K562 (cell line): ENCODE measurements around the gene ZMIZ1. TPM values are rescaled to one million over a fixed set of nuclear protein-coding genes. Genes with fewer than 3 reads are reported as not detected.

Experiments
- ATAC-seq: fragments of 200-7000 bp; cut with Tn5 transposase; 3 replicates; pipeline ENCODE4 v1.9.1; 2020; ENCODE audit warnings: moderate library complexity
- BruUV-seq: library from RNA; stranded (reverse); fragments of 400-500 nt; replicated peaks from 2 replicates; lab custom pipeline; 2021; lab: Mats Ljungman, UMichigan
- CTCF ChIA-PET: fragments of 300-600 bp; formaldehyde crosslinking; extraction: SDS; loops from one replicate; lab custom pipeline; 2021; ENCODE audit warnings: low intra/inter-chr PET ratio; lab: Yijun Ruan, JAX
- POLR2A ChIA-PET: fragments of 300-600, 350-650 bp; sonication (Branson Sonifier 250); formaldehyde crosslinking; extraction: SDS; loops from one replicate; lab custom pipeline; 2021; ENCODE audit warnings: antibody characterized with exemption, inconsistent platforms; lab: Yijun Ruan, JAX
- DNase-seq, 4 experiments: peaks; one replicate each; pipeline versions ENCODE4 v3.0.0 to v3.0.0-alpha.2; 2011 to 2018; ENCODE audit warnings: low spot score in 3 of 4, mixed read lengths in 3 of 4; ENCODE audit errors: extremely low read depth in 1 of 4
- FAIRE-seq: peaks from 2 replicates; lab custom pipeline; 2011; peaks lifted over from hg19 to GRCh38; lab: Jason Lieb, UNC
- H2AFZ ChIP-seq: 2 replicates; pipeline ENCODE4 v1.6.0; 2011; ENCODE audit warnings: low read depth, low read length, control low read depth, inconsistent platforms
- H3K27ac ChIP-seq: fragments of 200-600 bp; 3 replicates; pipeline ENCODE4 v1.8.0; 2011; ENCODE audit warnings: low read depth, mild to moderate bottlenecking, control low read depth, inconsistent platforms, low read length, moderate library complexity, mixed read lengths; ENCODE audit errors: extremely low read depth
- H3K27me3 ChIP-seq, 2 experiments: fragments of 300-600 bp in 1 of 2; 2 replicates in 1 of 2; 3 replicates in 1 of 2; pipeline versions ENCODE4 v1.6.0 to v1.8.0; 2011; ENCODE audit warnings: inconsistent platforms in 2 of 2, low read length in 2 of 2, mild to moderate bottlenecking in 1 of 2, mixed read lengths in 1 of 2, moderate library complexity in 1 of 2; ENCODE audit not compliant: control insufficient read depth in 2 of 2, insufficient read depth in 2 of 2
- H3K36me3 ChIP-seq: fragments of 300-600 bp; 3 replicates; pipeline ENCODE4 v1.8.0; 2011; ENCODE audit warnings: mild to moderate bottlenecking, low read length, inconsistent platforms; ENCODE audit not compliant: control insufficient read depth, insufficient read depth
- H3K4me1 ChIP-seq, 2 experiments: fragments of 200-600 bp in 1 of 2; replicated peaks in 1 of 2; 2 replicates in 1 of 2; 3 replicates in 1 of 2; pipeline versions ENCODE4 v1.5.1 to v1.8.0; 2011; ENCODE audit warnings: inconsistent platforms in 2 of 2, low read length in 2 of 2, mild to moderate bottlenecking in 1 of 2, mixed read lengths in 1 of 2, moderate library complexity in 1 of 2; ENCODE audit not compliant: control insufficient read depth in 2 of 2, insufficient read depth in 2 of 2
- H3K4me2 ChIP-seq: 2 replicates; pipeline ENCODE4 v1.6.1; 2011; ENCODE audit warnings: low read length, control low read depth, inconsistent platforms, mixed read lengths; ENCODE audit not compliant: insufficient read depth
- H3K4me3 ChIP-seq: fragments of 200-600 bp; sonication (generic), shearing (Covaris generic); 2 replicates; pipeline ENCODE4 v1.5.1; 2016; ENCODE audit warnings: control low read depth, inconsistent platforms
- H3K79me2 ChIP-seq: fragments of 200-600 bp; 3 replicates; pipeline ENCODE4 v1.8.0; 2011; ENCODE audit warnings: low read length, inconsistent platforms; ENCODE audit not compliant: control insufficient read depth, insufficient read depth
- H3K9ac ChIP-seq, 2 experiments: 2 replicates each; pipeline versions ENCODE4 v1.6.0 to v1.6.1; 2011; ENCODE audit warnings: low read depth in 2 of 2, low read length in 2 of 2, control low read depth in 1 of 2, inconsistent platforms in 1 of 2, mild to moderate bottlenecking in 1 of 2, mixed read lengths in 1 of 2; ENCODE audit not compliant: insufficient read depth in 1 of 2
- H3K9me1 ChIP-seq: one replicate; pipeline ENCODE4 v1.6.0; 2011; ENCODE audit warnings: inconsistent platforms, mild to moderate bottlenecking, low read length, moderate library complexity; ENCODE audit not compliant: control insufficient read depth, insufficient read depth
- H3K9me3 ChIP-seq: replicated peaks from 2 replicates; pipeline ENCODE4 v1.5.1; 2011; ENCODE audit warnings: low read depth, low read length, inconsistent platforms; ENCODE audit not compliant: control insufficient read depth, insufficient read depth
- H4K20me1 ChIP-seq: replicated peaks from 2 replicates; pipeline ENCODE4 v1.6.1; 2011; ENCODE audit warnings: low read length, inconsistent platforms, mixed read lengths; ENCODE audit not compliant: control insufficient read depth, insufficient read depth
- ARID3B ChIP-seq: fragments of 250-450 bp; sonication (Bioruptor Pico); IDR thresholded peaks from 2 replicates; pipeline ENCODE4 v1.4.0; 2020; ENCODE audit warnings: borderline replicate concordance
- ASH1L ChIP-seq: fragments of 450-650 bp; IDR thresholded peaks from 2 replicates; pipeline ENCODE4 v1.6.1; 2018; ENCODE audit warnings: borderline replicate concordance, mild to moderate bottlenecking, low read depth; ENCODE audit not compliant: partially characterized antibody
- C11orf30 ChIP-seq: fragments of 450-650 bp; IDR thresholded peaks from 2 replicates; pipeline ENCODE4 v1.6.1; 2016; ENCODE audit warnings: low read depth, mild to moderate bottlenecking
- CC2D1A ChIP-seq: fragments of 450-650 bp; IDR thresholded peaks from 2 replicates; pipeline ENCODE4 v1.6.1; 2017; ENCODE audit warnings: mild to moderate bottlenecking
- CHAMP1 ChIP-seq: fragments of 450-650 bp; IDR thresholded peaks from 2 replicates; pipeline ENCODE4 v1.6.1; 2016; ENCODE audit warnings: mild to moderate bottlenecking
- MAFF ChIP-seq: IDR thresholded peaks from 2 replicates; pipeline ENCODE4 v1.6.1; 2012; ENCODE audit warnings: low read length, improper control_type of control experiment
- MAFG ChIP-seq: fragments of 450-650 bp; conservative IDR thresholded peaks from 2 replicates; pipeline ENCODE4 v1.6.1; 2016; ENCODE audit warnings: missing genetic modification characterization, missing compliant biosample characterization
- NFE2L1 ChIP-seq: fragments of 450-650 bp; IDR thresholded peaks from 2 replicates; pipeline ENCODE4 v1.6.1; 2016; ENCODE audit warnings: missing genetic modification characterization, low read depth, mild to moderate bottlenecking, missing compliant biosample characterization, moderate library complexity, borderline replicate concordance
- NFYB ChIP-seq: IDR thresholded peaks from 2 replicates; pipeline ENCODE4 v1.6.1; 2011; ENCODE audit warnings: mild to moderate bottlenecking, moderate library complexity; ENCODE audit not compliant: insufficient read length; ENCODE audit errors: extremely low read depth
- NR1H2 ChIP-seq: sonication (generic); formaldehyde crosslinking; IDR thresholded peaks from 2 replicates; pipeline ENCODE4 v1.4.0; 2020; ENCODE audit warnings: mild to moderate bottlenecking, missing genetic modification reagents
- RFX1 ChIP-seq: fragments of 450-650 bp; IDR thresholded peaks from 2 replicates; pipeline ENCODE4 v1.6.1; 2016; ENCODE audit warnings: mild to moderate bottlenecking, moderate library complexity
- SRF ChIP-seq, 2 experiments: fragments of 250-450, 450-650 bp in 1 of 2; sonication (Bioruptor Pico) in 1 of 2; sonication (generic) in 1 of 2; formaldehyde crosslinking; IDR thresholded peaks; 2 replicates each; pipeline versions ENCODE4 v1.5.0 to v1.5.1; 2020 to 2022; ENCODE audit warnings: mild to moderate bottlenecking in 1 of 2, missing genetic modification reagents in 1 of 2
- ZNF316 ChIP-seq: fragments of 450-650 bp; IDR thresholded peaks from 2 replicates; pipeline ENCODE4 v1.6.1; 2016
- WGBS: fragments of 100-300 bp; shearing (Covaris generic); methylation state at CpG from one replicate; pipeline ENCODE4 v1.1.6; 2016; ENCODE audit warnings: low coverage, mixed read lengths; ENCODE audit not compliant: insufficient coverage; ENCODE audit errors: missing lambda C conversion rate; 5-methylcytosine and 5-hydroxymethylcytosine counted together
- in situ Hi-C: fragments of 300-500 bp; cut with MboI; formaldehyde crosslinking; loops from 4 replicates; pipeline ENCODE4 v1.15.0; 2018; ENCODE audit warnings: inconsistent platforms, mixed read lengths
- intact Hi-C: fragments of 100-400 bp; cut with micrococcal nuclease; formaldehyde crosslinking; loops from 2 replicates; pipeline ENCODE4 v1.14.2; 2022
- polyA plus RNA-seq, 8 experiments: library from polyadenylated mRNA; depleted of rRNA in 4 of 8; stranded (reverse) in 5 of 8; unstranded in 3 of 8; fragments of >200 nt; fragmentation: Nextera tagmentation in 2 of 8; fragmentation: Illumina TruSeq in 1 of 8; extraction: Ambion mirVana in 2 of 8; extraction: Trizol in 1 of 8; gene quantifications; 2 replicates each; pipeline versions ENCODE4 v1.2.1 to v1.2.3, GENCODE V29; 2011 to 2014; ENCODE audit warnings: inconsistent platforms in 1 of 8, missing spikeins in 1 of 8
- total RNA-seq, 7 experiments: library from RNA; depleted of rRNA in 6 of 7; stranded (reverse); fragments of >200 nt in 6 of 7; fragmentation: Illumina TruSeq in 2 of 7; extraction: Trizol in 2 of 7; gene quantifications; 2 replicates each; pipeline versions ENCODE4 v1.2.1 to v1.2.3, GENCODE V29; 2011 to 2021; ENCODE audit warnings: low replicate concordance in 1 of 7
- TF ChIP-seq, protein P1 (sequence below): fragments of 450-650 bp; IDR thresholded peaks from 2 replicates; pipeline ENCODE4 v1.6.1; 2017; ENCODE audit warnings: mild to moderate bottlenecking, moderate library complexity

Gene ZMIZ1
- total and polyA plus RNA-seq, 9 of the 15 experiments (the other 6 are each of a cell fraction or from before 2014, with no cell fraction given), result 1.0 to 37.3 (median 4.3) TPM

- peak in 1 of 4 experiments; percentile 34 for DNase-seq
- 78% methylated on average over 9 of the region's 9 CpGs for WGBS
- Histone ChIP-seq H3K4me1 (no peaks in the 10 kb centered on the region; a peak in 1 of 5 replicates), H4K20me1 (no peaks in the 10 kb centered on the region; the same call in 1 of the 2 replicates), H3K36me3 (peaks cover 38% of the 10 kb centered on the region), H3K79me2 (peaks cover 2% of the 10 kb centered on the region; the same call in 1 of the 3 replicates), H3K9ac (no peak overlapping the region), H3K4me3 (no peak overlapping the region), H3K27ac (no peak overlapping the region), H3K9me1 (peaks cover under 1% of the 10 kb centered on the region), H3K9me3 (no peaks in the 10 kb centered on the region), H3K4me2 (no peak overlapping the region), H2AFZ (no peak overlapping the region), H3K27me3 (no peaks in the 10 kb centered on the region)
- no TSS peak for BruUV-seq
- ChIA-PET CTCF (interaction anchor here (0.5 kb wide), 1 partner anchor 856 kb away, joined by 3 read pairs; no protein-coding TSS in a partner anchor), POLR2A (interaction anchor here (0.7 to 1.2 kb wide), 6 partner anchors 8 to 731 kb away, joined by 3 to 5 read pairs (median 3); no protein-coding TSS in a partner anchor)
- in situ Hi-C loops, result no loop called here
- no peak; the same call in 2 of the 3 replicates for ATAC-seq
- peak; percentile 58; the same call in 1 of the 2 replicates for TF ChIP-seq CC2D1A
- TF ChIP-seq NFE2L1, result no peak
- 0 out of 4 replicates have a peak, but pooled peaks of 1 of the 2 experiments have one; percentile 22 for TF ChIP-seq SRF (CRISPR knock-in tag; IDR thresholded peaks at IDR 0.05)
- TF ChIP-seq NFYB, result peak; percentile 47
- TF ChIP-seq ASH1L, result peak; percentile 27
- TF ChIP-seq MAFF, result peak; percentile 10; the same call in 1 of the 2 replicates
- TF ChIP-seq ARID3B (CRISPR knock-in tag), result no peak
- TF ChIP-seq ZNF316, result peak; percentile 87
- TF ChIP-seq CHAMP1, result 0 out of 2 replicates have a peak, but pooled peaks have one; percentile 31
- TF ChIP-seq, protein P1, sequence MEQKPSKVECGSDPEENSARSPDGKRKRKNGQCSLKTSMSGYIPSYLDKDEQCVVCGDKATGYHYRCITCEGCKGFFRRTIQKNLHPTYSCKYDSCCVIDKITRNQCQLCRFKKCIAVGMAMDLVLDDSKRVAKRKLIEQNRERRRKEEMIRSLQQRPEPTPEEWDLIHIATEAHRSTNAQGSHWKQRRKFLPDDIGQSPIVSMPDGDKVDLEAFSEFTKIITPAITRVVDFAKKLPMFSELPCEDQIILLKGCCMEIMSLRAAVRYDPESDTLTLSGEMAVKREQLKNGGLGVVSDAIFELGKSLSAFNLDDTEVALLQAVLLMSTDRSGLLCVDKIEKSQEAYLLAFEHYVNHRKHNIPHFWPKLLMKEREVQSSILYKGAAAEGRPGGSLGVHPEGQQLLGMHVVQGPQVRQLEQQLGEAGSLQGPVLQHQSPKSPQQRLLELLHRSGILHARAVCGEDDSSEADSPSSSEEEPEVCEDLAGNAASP, result no peak
- TF ChIP-seq RFX1, result no peak
- TF ChIP-seq C11orf30, result peak; percentile 69
- TF ChIP-seq MAFG (tag), result peak; percentile 21; the same call in 1 of the 2 replicates
- TF ChIP-seq NR1H2 (CRISPR knock-in tag), result no peak
- intact Hi-C loops, result no loop called here
- FAIRE-seq, result no peak
Measured at GRCh38 chr10:79357180-79357579, 288.4 kb downstream of the ZMIZ1 start.
